ENCODE results near the gene MGMT.

DNA sequence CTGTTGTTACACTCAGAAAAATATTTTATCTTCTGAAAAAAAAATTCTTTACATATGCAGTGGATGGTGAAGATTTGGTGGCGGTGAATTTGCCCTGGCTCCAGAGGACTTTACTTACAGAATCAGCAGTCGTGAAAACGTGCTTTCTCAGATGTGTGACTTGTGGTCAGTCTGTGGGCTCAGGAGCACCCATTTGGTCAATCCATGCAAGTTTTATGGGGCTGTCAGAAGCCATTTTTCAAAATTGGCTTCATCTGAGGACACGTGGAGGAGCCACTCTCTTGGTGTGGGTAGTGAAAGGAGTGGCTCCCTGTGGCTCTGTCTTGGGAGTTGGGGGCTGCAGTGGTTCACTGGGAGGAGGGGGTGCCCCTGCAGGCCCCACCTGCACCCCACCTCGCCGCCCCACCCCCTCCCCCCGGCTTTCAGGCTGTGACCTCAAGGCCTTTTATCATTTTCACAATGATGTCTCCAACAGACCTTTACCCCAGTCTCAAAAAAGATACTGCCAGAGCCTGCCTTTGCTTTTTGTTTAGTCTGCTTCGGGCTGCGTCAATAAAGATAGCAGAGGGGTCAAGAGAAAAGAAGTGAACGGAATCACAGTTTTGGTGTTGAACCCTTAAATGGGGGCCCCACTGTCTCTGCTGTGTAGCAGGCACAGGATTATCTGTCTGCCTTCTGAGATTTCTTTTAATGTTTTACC lies 137.4 kb downstream of the MGMT start:
- TF ChIP-seq CTCF (IDR thresholded peaks at IDR 0.05), result no peak
- TF ChIP-seq POLR2A (IDR thresholded peaks at IDR 0.05; ENCODE audit: low read depth), result no peak
- TF ChIP-seq EP300 (IDR thresholded peaks at IDR 0.05), result no peak
- no peak for TF ChIP-seq POLR2AphosphoS5 (IDR thresholded peaks at IDR 0.05)
